Measurements from ENCODE around the gene CIRBP.
A peak's percentile ranks its signal among the peaks of the same experiment; 100 is the strongest.
"Not testable (repeated sequence)": the region's sequence is repeated elsewhere in the genome, so short reads cannot be mapped to it uniquely, and the experiment has no call there.

Gene CIRBP

DNA sequence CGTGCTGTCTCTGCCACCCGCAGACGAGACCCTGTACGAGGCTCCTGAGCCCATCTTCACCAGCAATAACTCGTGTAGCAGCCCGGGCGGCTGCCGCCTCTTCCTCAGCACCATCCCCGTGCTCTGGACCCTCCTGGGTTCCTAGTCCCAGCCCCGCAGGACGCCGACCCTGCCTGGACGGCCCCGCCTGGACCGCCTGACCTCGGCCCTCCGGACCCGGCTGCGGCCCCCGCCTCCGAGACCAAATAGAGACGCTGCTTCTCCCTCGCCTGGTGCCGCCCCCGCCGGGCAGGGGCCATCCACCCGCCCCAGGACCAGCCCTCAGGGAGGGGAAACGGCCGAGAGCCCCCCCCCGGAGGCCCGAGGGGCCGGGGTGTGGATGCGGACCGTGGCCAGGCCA is 30.7 kb downstream of the CIRBP start:
- H3K27me3 Mint-ChIP-seq (ENCODE audit: low read depth): peaks cover 4% of the 10 kb centered on the region
- H3K27ac Mint-ChIP-seq: no peak overlapping the region
- H3K9me3 Mint-ChIP-seq: no peaks in the 10 kb centered on the region
- H3K4me1 Mint-ChIP-seq (ENCODE audit: low read depth): no peaks in the 10 kb centered on the region
- no peaks in the 10 kb centered on the region for H3K36me3 Mint-ChIP-seq (ENCODE audit: low read depth)
- H3K4me3 Mint-ChIP-seq: no peak overlapping the region

- Mint-ChIP-seq H3K36me3 (ENCODE audit: low read depth) (no peaks in the 10 kb centered on the region), H3K9me3 (no peaks in the 10 kb centered on the region), H3K27ac (no peak overlapping the region), H3K27me3 (ENCODE audit: low read depth) (peaks cover 4% of the 10 kb centered on the region), H3K4me1 (ENCODE audit: low read depth) (no peaks in the 10 kb centered on the region), H3K4me3 (no peak overlapping the region)
Observed at GRCh38 chr19:1300744-1301490, 31.8 kb downstream of the CIRBP start.

GRCh38 chr19:1302533-1303239 is 33.6 kb downstream of the CIRBP start:
- no peak overlapping the region for H3K27ac Mint-ChIP-seq
- no peaks in the 10 kb centered on the region for H3K36me3 Mint-ChIP-seq (ENCODE audit: low read depth)
- H3K4me3 Mint-ChIP-seq: no peak overlapping the region
- H3K9me3 Mint-ChIP-seq: no peaks in the 10 kb centered on the region
- H3K4me1 Mint-ChIP-seq (ENCODE audit: low read depth): no peaks in the 10 kb centered on the region
- peaks cover under 1% of the 10 kb centered on the region for H3K27me3 Mint-ChIP-seq (ENCODE audit: low read depth)

- H3K36me3 Mint-ChIP-seq (ENCODE audit: low read depth): no peaks in the 10 kb centered on the region
- no peaks in the 10 kb centered on the region for H3K4me1 Mint-ChIP-seq (ENCODE audit: low read depth)
- no peaks in the 10 kb centered on the region for H3K27me3 Mint-ChIP-seq (ENCODE audit: low read depth)
- H3K4me3 Mint-ChIP-seq: no peak overlapping the region
- H3K9me3 Mint-ChIP-seq: no peaks in the 10 kb centered on the region
- H3K27ac Mint-ChIP-seq: no peak overlapping the region
Observed at GRCh38 chr19:1304197-1304924, 35.2 kb downstream of the CIRBP start.

GRCh38 chr19:1305354-1305753 is 36.2 kb downstream of the CIRBP start:
- H3K27ac Mint-ChIP-seq; H3K4me1 Mint-ChIP-seq (ENCODE audit: low read depth); H3K27me3 Mint-ChIP-seq (ENCODE audit: low read depth); H3K36me3 Mint-ChIP-seq (ENCODE audit: low read depth); H3K9me3 Mint-ChIP-seq; H3K4me3 Mint-ChIP-seq: not testable (repeated sequence)

DNA sequence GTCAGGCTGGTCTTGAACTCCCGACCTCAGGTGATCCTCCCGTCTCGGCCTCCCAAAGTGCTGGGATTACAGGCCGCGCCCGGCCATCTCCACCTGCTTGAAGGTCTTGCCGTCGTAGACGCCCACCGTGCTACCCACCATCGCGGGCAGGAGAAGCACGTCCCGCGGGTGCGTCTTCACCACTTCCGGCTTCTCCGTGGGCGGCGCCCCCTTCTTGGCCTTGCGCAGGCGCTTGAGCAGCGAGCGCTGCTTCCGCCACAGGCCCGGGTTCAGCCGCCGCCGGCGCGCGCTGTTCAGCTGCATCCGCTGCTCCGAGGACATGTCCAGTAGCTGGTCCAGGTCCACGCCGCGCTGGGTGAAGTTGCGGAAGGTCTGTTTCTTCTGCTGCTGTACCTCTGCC is 38.2 kb downstream of the CIRBP start:
- Mint-ChIP-seq H3K9me3 (no peaks in the 10 kb centered on the region), H3K4me3 (no peak overlapping the region), H3K27ac (no peak overlapping the region), H3K36me3 (ENCODE audit: low read depth) (no peaks in the 10 kb centered on the region), H3K4me1 (ENCODE audit: low read depth) (no peaks in the 10 kb centered on the region), H3K27me3 (ENCODE audit: low read depth) (no peaks in the 10 kb centered on the region)

DNA sequence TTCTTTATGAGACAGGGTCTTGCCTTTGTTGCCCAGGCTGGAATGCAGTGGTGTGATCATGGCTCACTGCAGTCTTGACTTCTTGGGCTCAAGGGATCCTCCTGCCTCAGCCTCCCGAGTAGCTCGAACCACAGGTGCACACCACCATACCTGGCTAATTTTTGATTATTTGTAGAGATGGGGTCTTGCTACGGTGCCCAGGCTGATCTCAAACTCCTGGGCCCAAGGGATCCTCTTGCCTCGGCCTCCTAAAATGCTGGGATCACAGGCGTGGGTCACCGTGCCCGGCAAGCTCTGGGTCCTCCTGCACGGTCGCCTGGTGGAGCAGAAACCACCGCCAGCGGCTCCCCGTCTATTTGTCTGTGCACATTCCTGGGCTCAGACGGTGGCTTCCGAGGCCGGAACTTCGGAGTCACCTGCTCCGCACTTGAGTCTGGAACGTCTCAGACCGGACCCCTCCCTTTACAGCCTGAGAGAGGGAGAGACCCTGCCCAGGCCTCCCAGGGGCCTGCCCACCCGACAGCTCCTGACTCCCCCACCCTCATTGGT is 38.7 kb downstream of the CIRBP start:
- no peaks in the 10 kb centered on the region for H3K9me3 Mint-ChIP-seq
- H3K4me3 Mint-ChIP-seq: peak overlapping the region; percentile 21
- H3K4me1 Mint-ChIP-seq (ENCODE audit: low read depth): no peaks in the 10 kb centered on the region
- H3K27ac Mint-ChIP-seq: no peak overlapping the region
- H3K27me3 Mint-ChIP-seq (ENCODE audit: low read depth): no peaks in the 10 kb centered on the region
- H3K36me3 Mint-ChIP-seq (ENCODE audit: low read depth): no peaks in the 10 kb centered on the region

- Mint-ChIP-seq H3K27me3 (ENCODE audit: low read depth) (no peaks in the 10 kb centered on the region), H3K27ac (no peak overlapping the region), H3K4me1 (ENCODE audit: low read depth) (no peaks in the 10 kb centered on the region), H3K36me3 (ENCODE audit: low read depth) (no peaks in the 10 kb centered on the region), H3K4me3 (no peak overlapping the region), H3K9me3 (no peaks in the 10 kb centered on the region)
Observed at GRCh38 chr19:1308718-1309117, 39.6 kb downstream of the CIRBP start.

- H3K27ac Mint-ChIP-seq: no peak overlapping the region
- H3K4me3 Mint-ChIP-seq: no peak overlapping the region
- H3K4me1 Mint-ChIP-seq (ENCODE audit: low read depth): no peaks in the 10 kb centered on the region
- H3K36me3 Mint-ChIP-seq (ENCODE audit: low read depth): no peaks in the 10 kb centered on the region
- no peaks in the 10 kb centered on the region for H3K9me3 Mint-ChIP-seq
- H3K27me3 Mint-ChIP-seq (ENCODE audit: low read depth): no peaks in the 10 kb centered on the region
Observed at GRCh38 chr19:1309977-1310852, 41.1 kb downstream of the CIRBP start.

DNA sequence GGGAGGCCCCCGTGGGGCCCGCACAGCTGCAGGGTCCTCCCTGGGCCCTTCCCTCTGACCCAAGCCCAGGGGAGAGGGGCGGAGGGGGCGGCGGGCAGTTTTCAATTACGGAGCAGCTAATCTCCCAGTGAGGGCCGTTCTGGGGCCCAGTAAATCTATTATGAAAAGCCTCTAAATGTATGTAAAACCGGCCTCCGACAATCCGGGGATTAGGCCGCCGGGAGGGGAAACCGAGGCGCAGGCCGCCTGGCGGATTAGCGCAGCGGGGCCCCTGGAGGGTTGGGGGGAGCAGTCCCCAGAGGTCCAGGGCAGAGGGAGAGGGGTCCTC is 41.7 kb downstream of the CIRBP start:
- Mint-ChIP-seq H3K27ac (no peak overlapping the region), H3K4me3 (no peak overlapping the region), H3K4me1 (ENCODE audit: low read depth) (no peaks in the 10 kb centered on the region), H3K36me3 (ENCODE audit: low read depth) (no peaks in the 10 kb centered on the region), H3K27me3 (ENCODE audit: low read depth) (no peaks in the 10 kb centered on the region), H3K9me3 (no peaks in the 10 kb centered on the region)

DNA sequence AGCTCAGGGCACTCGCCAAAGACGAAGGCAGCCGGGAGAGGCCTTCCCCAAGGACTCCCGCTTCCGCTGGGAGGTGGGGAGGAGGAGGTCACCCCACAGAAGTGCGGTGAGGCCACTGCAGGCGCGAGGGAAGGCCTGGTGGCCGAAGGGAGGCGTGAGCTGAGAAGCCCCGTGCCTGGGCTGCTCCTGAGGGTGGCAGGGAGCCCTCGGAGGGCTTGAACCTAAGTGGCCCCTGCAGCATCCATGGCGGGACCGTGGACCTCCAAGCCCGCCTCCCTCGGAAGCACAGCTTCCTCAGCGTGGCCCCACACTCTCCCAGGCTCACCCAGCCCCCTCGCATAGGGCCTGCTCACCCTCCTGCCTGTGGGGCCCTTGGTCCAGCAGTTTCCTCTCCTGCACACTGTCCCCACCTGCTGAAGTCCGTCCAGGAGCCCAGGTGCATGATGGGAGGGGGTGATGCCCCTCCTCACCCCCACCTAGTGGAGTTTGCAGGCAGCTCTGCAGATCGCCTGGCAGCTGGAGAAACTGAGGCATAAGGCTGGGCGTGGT is 42.5 kb downstream of the CIRBP start:
- H3K27ac Mint-ChIP-seq: no peak overlapping the region
- H3K4me3 Mint-ChIP-seq: no peak overlapping the region
- H3K9me3 Mint-ChIP-seq: no peaks in the 10 kb centered on the region
- H3K27me3 Mint-ChIP-seq (ENCODE audit: low read depth): no peaks in the 10 kb centered on the region
- no peaks in the 10 kb centered on the region for H3K36me3 Mint-ChIP-seq (ENCODE audit: low read depth)
- H3K4me1 Mint-ChIP-seq (ENCODE audit: low read depth): no peaks in the 10 kb centered on the region

DNA sequence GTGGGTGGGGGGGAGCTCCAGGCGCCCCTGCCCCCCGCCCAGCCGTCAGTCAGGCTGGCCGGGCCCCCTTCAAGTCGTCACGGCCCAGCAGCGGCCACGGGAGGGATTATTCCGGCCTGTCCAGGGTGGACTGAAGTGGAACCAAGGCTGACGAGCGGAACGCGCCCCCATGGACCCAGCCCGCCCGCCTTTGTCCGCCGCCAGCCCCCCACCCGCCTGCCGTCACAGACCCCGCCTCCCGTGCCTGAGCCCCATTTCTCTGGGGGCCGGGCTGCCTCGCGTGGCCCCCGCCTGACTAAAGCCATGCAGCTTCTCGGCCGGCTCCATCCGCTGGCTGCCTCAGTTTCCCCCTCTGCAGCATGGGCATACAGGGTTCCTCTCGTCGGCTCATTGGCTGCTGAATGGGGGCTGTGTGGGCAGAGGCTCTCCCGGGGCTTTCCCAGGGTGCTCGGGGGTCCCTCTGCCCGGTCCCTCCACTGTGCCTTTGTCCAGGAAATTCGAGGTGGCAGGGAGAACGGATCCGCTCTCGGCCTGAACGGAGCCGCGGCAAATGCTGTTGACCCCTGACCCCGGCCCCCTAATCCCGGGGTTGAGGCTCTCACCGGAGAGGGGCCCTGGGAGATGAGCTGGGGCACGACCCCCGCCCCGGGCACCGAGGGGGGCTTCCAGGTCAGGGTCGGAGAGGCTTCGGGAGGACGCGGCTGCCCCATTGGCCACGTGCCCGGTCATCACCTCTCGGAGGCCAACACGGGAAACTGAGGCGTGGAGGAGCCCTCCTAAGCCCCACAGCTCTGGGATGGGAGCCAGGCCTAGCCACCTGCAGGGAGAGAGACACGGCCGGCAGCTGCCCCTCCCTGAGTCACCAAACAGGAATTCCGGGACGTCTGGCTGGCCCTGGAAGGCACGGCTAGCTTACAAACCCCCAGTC is 43.9 kb downstream of the CIRBP start:
- Mint-ChIP-seq H3K27ac (no peak overlapping the region), H3K9me3 (no peaks in the 10 kb centered on the region), H3K4me3 (no peak overlapping the region), H3K4me1 (ENCODE audit: low read depth) (no peaks in the 10 kb centered on the region), H3K36me3 (ENCODE audit: low read depth) (no peaks in the 10 kb centered on the region), H3K27me3 (ENCODE audit: low read depth) (peaks cover 6% of the 10 kb centered on the region)
